ENCODE data around the gene RNF4. TPM values are rescaled to one million over a fixed set of nuclear protein-coding genes. Genes with fewer than 3 reads are reported as not detected.

Gene RNF4
- total and polyA plus RNA-seq, 10 of the 15 experiments (the other 5 are each of a cell fraction or from before 2014, with no cell fraction given), result 34.9 to 145 (median 76.1) TPM

- ChIA-PET POLR2A (no interaction called here), SMC1A (ENCODE audit: uncharacterized antibody, unreplicated experiment) (no interaction called here), RAD21 (ENCODE audit: unreplicated experiment) (interaction anchor here (0.7 kb wide), 1 partner anchor 9 kb away, joined by 3 read pairs; no protein-coding TSS in a partner anchor), CTCF (interaction anchor here (1.3 to 2.1 kb wide), 2 partner anchors 14 to 207 kb away, joined by 3 to 8 read pairs; no protein-coding TSS in a partner anchor)
- H3K4me3 ChIP-seq, result no peak overlapping the region
- 49% methylated on average over 23 of the region's 23 CpGs for WGBS (ENCODE audit: insufficient coverage, insufficient replicate concordance, low lambda C conversion rate, missing lambda C conversion rate)
- no peaks in the 10 kb centered on the region for H3K4me1 ChIP-seq (ENCODE audit: control insufficient read depth, insufficient read depth, low read length)
- H3K27ac ChIP-seq (ENCODE audit: control insufficient read depth, insufficient read depth), result no peak overlapping the region
- H3K36me3 ChIP-seq (ENCODE audit: control insufficient read depth in 2 of 2, insufficient read depth in 2 of 2, low read length in 1 of 2), result no peaks in the 10 kb centered on the region
- TF ChIP-seq ZSCAN29 (IDR thresholded peaks at IDR 0.05) (no peak), CBX3 (IDR thresholded peaks at IDR 0.05; ENCODE audit: borderline replicate concordance, low read depth) (no peak), RB1 (IDR thresholded peaks at IDR 0.05; ENCODE audit: borderline replicate concordance) (no peak), YY1 (IDR thresholded peaks at IDR 0.05; ENCODE audit: low read depth, low read length) (no peak), SUPT20H (IDR thresholded peaks at IDR 0.05; ENCODE audit: borderline replicate concordance, control insufficient read depth, low read depth, low read length) (no peak), POU2F2 (IDR thresholded peaks at IDR 0.05; ENCODE audit: borderline replicate concordance, low read depth, low read length) (no peak), NFIC (IDR thresholded peaks at IDR 0.05; ENCODE audit: low read depth, low read length) (no peak), MEF2B (IDR thresholded peaks at IDR 0.05; ENCODE audit: partially characterized antibody, poor library complexity, severe bottlenecking) (no peak), KDM1A (IDR thresholded peaks at IDR 0.05; ENCODE audit: borderline replicate concordance) (no peak), FOXK2 (IDR thresholded peaks at IDR 0.05) (no peak), RELA (IDR thresholded peaks at IDR 0.05; ENCODE audit: borderline replicate concordance, partially characterized antibody) (no peak), POLR2A (IDR thresholded peaks at IDR 0.05; ENCODE audit: low read depth, low read length) (no peak), MXI1 (IDR thresholded peaks at IDR 0.05; ENCODE audit: low read depth, low read length) (no peak), NFYB (IDR thresholded peaks at IDR 0.05; ENCODE audit: insufficient read depth, low read depth, low read length) (no peak), TCF12 (IDR thresholded peaks at IDR 0.05; ENCODE audit: low read depth, low read length) (no peak), CEBPB (IDR thresholded peaks at IDR 0.05; ENCODE audit: borderline replicate concordance in 1 of 2, low read depth in 2 of 2, low read length in 2 of 2) (no peak), SP1 (IDR thresholded peaks at IDR 0.05; ENCODE audit: low read depth, low read length) (no peak), TAF1 (IDR thresholded peaks at IDR 0.05; ENCODE audit: borderline replicate concordance, low read depth, low read length) (no peak), PAX8 (IDR thresholded peaks at IDR 0.05) (no peak)
- no TSS peak for BruUV-seq (replicated peaks)
- FAIRE-seq (no peak), ATAC-seq (no peak), DNase-seq (ENCODE audit: low read depth, low spot score) (no peak)
- H3K79me2 ChIP-seq (ENCODE audit: control insufficient read depth, insufficient read depth, low read length), result no peaks in the 10 kb centered on the region
- H3K4me2 ChIP-seq (ENCODE audit: control insufficient read depth, insufficient read depth), result no peak overlapping the region
- H3K9me3 ChIP-seq (replicated peaks; ENCODE audit: control insufficient read depth, insufficient read depth, low read length), result no peaks in the 10 kb centered on the region
- H3K9ac ChIP-seq (ENCODE audit: control insufficient read depth, insufficient read depth, low read length), result no peak overlapping the region
- in situ Hi-C loops (cut with MboI), result no loop called here
- H2AFZ ChIP-seq (ENCODE audit: control insufficient read depth, low read depth, low read length), result no peak overlapping the region
- intact Hi-C loops (cut with micrococcal nuclease; ENCODE audit: unreplicated experiment), result no loop called here
- H3K27me3 ChIP-seq (replicated peaks in 1 of 2; ENCODE audit: control insufficient read depth in 2 of 2, insufficient read depth in 2 of 2, low read length in 1 of 2), result no peaks in the 10 kb centered on the region; a peak in 1 of 4 replicates
- no peaks in the 10 kb centered on the region for H4K20me1 ChIP-seq (ENCODE audit: control insufficient read depth, insufficient read depth)
These were observed 41.2 kb upstream of the RNF4 start for GRCh38 chr4:2427383-2428334.

Measured in GM12878 (cell line).